ENCODE measurements around the gene LRRC1. TPM values are rescaled to one million over a fixed set of nuclear protein-coding genes. Genes with fewer than 3 reads are reported as not detected.

Gene LRRC1
- polyA plus RNA-seq, 1 donor (not counting 4 experiments of a cell fraction or from before 2014, with no cell fraction given): 19.7 TPM

GRCh38 chr6:53813801-53814200 lies 19.0 kb downstream of the LRRC1 start:
- no peaks in the 10 kb centered on the region for H3K27me3 ChIP-seq (ENCODE audit: control insufficient read depth, extremely low read depth, insufficient read depth, low read length)

DNA sequence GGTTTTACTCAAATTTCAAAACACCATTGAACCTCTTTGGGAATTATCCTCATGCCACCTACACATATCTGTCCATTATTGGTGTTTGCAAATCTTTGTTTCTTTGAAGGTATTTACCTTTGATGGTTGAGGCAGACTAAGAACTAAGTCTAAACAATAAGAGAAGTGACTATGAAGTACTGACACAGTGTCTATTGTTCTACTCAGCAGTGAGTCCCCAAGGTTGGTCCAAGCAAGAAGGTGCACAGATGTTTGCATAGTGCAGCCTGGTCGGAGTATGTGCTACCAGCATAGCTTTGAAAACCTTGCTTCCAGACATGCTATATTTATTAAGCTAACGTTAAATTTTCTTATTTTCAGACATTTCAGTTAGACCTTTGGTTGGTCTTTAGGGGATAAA lies 19.5 kb downstream of the LRRC1 start:
- no peak overlapping the region for H3K4me2 ChIP-seq (ENCODE audit: control insufficient read depth, extremely low read depth, insufficient read depth, low read depth, low read length)
- no peak for DNase-seq (ENCODE audit: low read depth, low spot score)
- H3K79me2 ChIP-seq (ENCODE audit: control insufficient read depth, insufficient read depth, low read length): peaks cover 68% of the 10 kb centered on the region
- H3K27ac ChIP-seq (ENCODE audit: control insufficient read depth, insufficient read depth, low read length): no peak overlapping the region
- dilution Hi-C loops (cut with MboI; ENCODE audit: extremely low pct_ligation_motif_present, low sequenced_read_pairs): no loop called here
- no peak overlapping the region for H2AFZ ChIP-seq (ENCODE audit: control insufficient read depth, low read length)
- no peak for FAIRE-seq
- H3K9me1 ChIP-seq (ENCODE audit: control insufficient read depth, extremely low read depth, insufficient read depth, low read length): no peaks in the 10 kb centered on the region
- TF ChIP-seq CTCF (optimal IDR thresholded peaks at IDR 0.05 in 1 of 3, IDR thresholded peaks at IDR 0.05 in 1 of 3, conservative IDR thresholded peaks at IDR 0.05 in 1 of 3; ENCODE audit: extremely low read depth in 1 of 3, insufficient read depth in 2 of 3, low read length in 3 of 3) (no peak), EZH2 (IDR thresholded peaks at IDR 0.05; ENCODE audit: low read length) (no peak)
- H3K36me3 ChIP-seq (ENCODE audit: control insufficient read depth in 2 of 2, extremely low read depth in 1 of 2, insufficient read depth in 2 of 2, low read length in 2 of 2): no peaks in the 10 kb centered on the region
- H3K9me3 ChIP-seq (ENCODE audit: control insufficient read depth, low read depth, low read length): no peaks in the 10 kb centered on the region
- no peaks in the 10 kb centered on the region for H3K27me3 ChIP-seq (ENCODE audit: control insufficient read depth, extremely low read depth, insufficient read depth, low read length)
- peaks cover 40% of the 10 kb centered on the region for H3K4me1 ChIP-seq (ENCODE audit: control insufficient read depth, extremely low read depth, insufficient read depth, low read length)
- no peaks in the 10 kb centered on the region for H4K20me1 ChIP-seq (ENCODE audit: control insufficient read depth, extremely low read depth, insufficient read depth, low read length)
- H3K4me3 ChIP-seq (ENCODE audit: control insufficient read depth in 2 of 3, extremely low read depth in 1 of 3, insufficient read depth in 2 of 3, low read depth in 1 of 3, low read length in 3 of 3): no peak overlapping the region
- no peak overlapping the region for H3K9ac ChIP-seq (ENCODE audit: control insufficient read depth, extremely low read depth, insufficient read depth, low read length)

More at GRCh38 chr6:53813801-53814200, 19.0 kb downstream of the LRRC1 start:
- TF ChIP-seq EZH2 (IDR thresholded peaks at IDR 0.05; ENCODE audit: low read length): no peak
- no peak for TF ChIP-seq CTCF (optimal IDR thresholded peaks at IDR 0.05 in 1 of 3, IDR thresholded peaks at IDR 0.05 in 1 of 3, conservative IDR thresholded peaks at IDR 0.05 in 1 of 3; ENCODE audit: extremely low read depth in 1 of 3, insufficient read depth in 2 of 3, low read length in 3 of 3)
- H3K79me2 ChIP-seq (ENCODE audit: control insufficient read depth, insufficient read depth, low read length): peaks cover 69% of the 10 kb centered on the region
- no peak for FAIRE-seq
- H3K9ac ChIP-seq (ENCODE audit: control insufficient read depth, extremely low read depth, insufficient read depth, low read length): no peak overlapping the region
- no peak overlapping the region for H3K27ac ChIP-seq (ENCODE audit: control insufficient read depth, insufficient read depth, low read length)
- no peaks in the 10 kb centered on the region for H3K9me3 ChIP-seq (ENCODE audit: control insufficient read depth, low read depth, low read length)
- H4K20me1 ChIP-seq (ENCODE audit: control insufficient read depth, extremely low read depth, insufficient read depth, low read length): no peaks in the 10 kb centered on the region
- H3K4me2 ChIP-seq (ENCODE audit: control insufficient read depth, extremely low read depth, insufficient read depth, low read depth, low read length): no peak overlapping the region
- no peak overlapping the region for H2AFZ ChIP-seq (ENCODE audit: control insufficient read depth, low read length)
- H3K4me1 ChIP-seq (ENCODE audit: control insufficient read depth, extremely low read depth, insufficient read depth, low read length): peaks cover 34% of the 10 kb centered on the region
- H3K4me3 ChIP-seq (ENCODE audit: control insufficient read depth in 2 of 3, extremely low read depth in 1 of 3, insufficient read depth in 2 of 3, low read depth in 1 of 3, low read length in 3 of 3): no peak overlapping the region
- DNase-seq (ENCODE audit: low read depth, low spot score): no peak
- dilution Hi-C loops (cut with MboI; ENCODE audit: extremely low pct_ligation_motif_present, low sequenced_read_pairs): no loop called here
- H3K9me1 ChIP-seq (ENCODE audit: control insufficient read depth, extremely low read depth, insufficient read depth, low read length): no peaks in the 10 kb centered on the region
- no peaks in the 10 kb centered on the region for H3K36me3 ChIP-seq (ENCODE audit: control insufficient read depth in 2 of 2, extremely low read depth in 1 of 2, insufficient read depth in 2 of 2, low read length in 2 of 2)

Measured in keratinocyte (primary cell).